Endothelial cell of umbilical vein (primary cell): ENCODE data around the gene IPO13. TPM values are rescaled to one million over a fixed set of nuclear protein-coding genes. Genes with fewer than 3 reads are reported as not detected.

Source experiments
- BruUV-seq: library from RNA; stranded (reverse); fragments of 400-500 nt; replicated peaks from 2 replicates; lab custom pipeline; 2021; lab: Mats Ljungman, UMichigan
- CTCF ChIA-PET: fragments of 300-600, 350-600 bp; sonication (Branson Sonifier 250); formaldehyde crosslinking; loops from one replicate; lab custom pipeline; 2021; ENCODE audit warnings: antibody characterized with exemption, inconsistent platforms; lab: Charles Lee
- POLR2A ChIA-PET: fragments of 300-600, 350-600 bp; sonication (Branson Sonifier 250); formaldehyde crosslinking; loops from one replicate; lab custom pipeline; 2021; ENCODE audit warnings: antibody characterized with exemption, inconsistent platforms; lab: Charles Lee
- DNase-seq: peaks from one replicate; pipeline ENCODE4 v3.0.0-alpha.2; 2011; ENCODE audit warnings: low read depth, low spot score
- FAIRE-seq: peaks from 2 replicates; lab custom pipeline; 2011; peaks lifted over from hg19 to GRCh38; lab: Jason Lieb, UNC
- H2AFZ ChIP-seq: 2 replicates; pipeline ENCODE4 v1.6.0; 2012; ENCODE audit warnings: low read depth, low read length, control low read depth, inconsistent platforms
- H3K27ac ChIP-seq: 2 replicates; pipeline ENCODE4 v1.5.1; 2011; ENCODE audit warnings: low read depth, mild to moderate bottlenecking, control low read depth, low read length, moderate library complexity; ENCODE audit not compliant: insufficient read depth
- H3K27me3 ChIP-seq, 2 experiments: 2 replicates each; pipeline versions ENCODE4 v1.6.0 to v1.6.1; 2011; ENCODE audit warnings: low read length in 2 of 2, mixed read lengths in 1 of 2; ENCODE audit not compliant: control insufficient read depth in 2 of 2, insufficient read depth in 2 of 2
- H3K36me3 ChIP-seq, 2 experiments: 2 replicates in 1 of 2; 3 replicates in 1 of 2; pipeline ENCODE4 v1.5.1; 2011; ENCODE audit warnings: low read length in 2 of 2, mild to moderate bottlenecking in 1 of 2, moderate library complexity in 1 of 2; ENCODE audit not compliant: control insufficient read depth in 2 of 2, insufficient read depth in 2 of 2; ENCODE audit errors: extremely low read depth in 1 of 2
- H3K4me1 ChIP-seq: 3 replicates; pipeline ENCODE4 v1.5.1; 2011; ENCODE audit warnings: mild to moderate bottlenecking, low read length; ENCODE audit not compliant: control insufficient read depth, insufficient read depth; ENCODE audit errors: extremely low read depth
- H3K4me2 ChIP-seq: 2 replicates; pipeline ENCODE4 v1.6.1; 2011; ENCODE audit warnings: low read length, control low read depth, mixed read lengths; ENCODE audit not compliant: insufficient read depth
- H3K4me3 ChIP-seq, 3 experiments: fragments of 200-600 bp in 1 of 3; sonication (generic), shearing (Covaris generic) in 1 of 3; replicated peaks in 1 of 3; 2 replicates each; pipeline ENCODE4 v1.5.1; 2011 to 2016; ENCODE audit warnings: control low read depth in 3 of 3, low read length in 3 of 3, mild to moderate bottlenecking in 2 of 3, inconsistent platforms in 1 of 3, low read depth in 1 of 3, moderate library complexity in 1 of 3; ENCODE audit not compliant: insufficient read depth in 1 of 3
- H3K79me2 ChIP-seq: 2 replicates; pipeline ENCODE4 v1.6.0; 2012; ENCODE audit warnings: low read length, inconsistent platforms; ENCODE audit not compliant: control insufficient read depth, insufficient read depth
- H3K9ac ChIP-seq: replicated peaks from 2 replicates; pipeline ENCODE3; 2011; ENCODE audit warnings: low read length, control low read depth; ENCODE audit not compliant: insufficient read depth; ENCODE audit errors: extremely low read depth
- H3K9me1 ChIP-seq: replicated peaks from 3 replicates; pipeline ENCODE4 v1.6.0; 2011; ENCODE audit warnings: mild to moderate bottlenecking, low read length; ENCODE audit not compliant: control insufficient read depth, insufficient read depth; ENCODE audit errors: extremely low read depth
- H3K9me3 ChIP-seq: replicated peaks from 2 replicates; pipeline ENCODE4 v1.5.1; 2012; ENCODE audit warnings: low read length, inconsistent platforms; ENCODE audit not compliant: control insufficient read depth, insufficient read depth
- H4K20me1 ChIP-seq: replicated peaks from 2 replicates; pipeline ENCODE3; 2011; ENCODE audit warnings: mild to moderate bottlenecking, low read length; ENCODE audit not compliant: control insufficient read depth, insufficient read depth; ENCODE audit errors: extremely low read depth
- CTCF ChIP-seq, 2 donors: IDR thresholded peaks; 1 replicate in 1 of 2; 2 replicates in 1 of 2; pipeline ENCODE4 v1.5.1; 2011; ENCODE audit warnings: low read length in 2 of 2, mild to moderate bottlenecking in 2 of 2, moderate library complexity in 2 of 2, control low read depth in 1 of 2, inconsistent platforms in 1 of 2, low read depth in 1 of 2; ENCODE audit not compliant: insufficient read depth in 1 of 2; ENCODE audit errors: extremely low read depth in 1 of 2
- EZH2 ChIP-seq: IDR thresholded peaks from 2 replicates; pipeline ENCODE4 v1.6.1; 2012; ENCODE audit warnings: borderline replicate concordance, low read depth, mild to moderate bottlenecking, moderate library complexity, low read length, inconsistent platforms; ENCODE audit not compliant: severe bottlenecking
- FOS ChIP-seq: IDR thresholded peaks from 2 replicates; pipeline ENCODE4 v1.6.1; 2011; ENCODE audit warnings: mild to moderate bottlenecking, low read length, moderate library complexity, borderline replicate concordance; ENCODE audit not compliant: insufficient read depth
- GATA2 ChIP-seq: IDR thresholded peaks from 2 replicates; pipeline ENCODE4 v1.7.0; 2011; ENCODE audit warnings: low read depth, mild to moderate bottlenecking, moderate library complexity, mixed read lengths, low read length; ENCODE audit not compliant: insufficient read length, insufficient read depth
- JUN ChIP-seq: IDR thresholded peaks from 2 replicates; pipeline ENCODE4 v1.6.1; 2011; ENCODE audit warnings: borderline replicate concordance, low read depth; ENCODE audit not compliant: insufficient read length, insufficient read depth
- MAX ChIP-seq: IDR thresholded peaks from 2 replicates; pipeline ENCODE4 v1.6.1; 2011; ENCODE audit not compliant: insufficient read depth, insufficient read length
- MYC ChIP-seq: IDR thresholded peaks from one replicate; pipeline ENCODE4 v1.6.1; 2011; ENCODE audit warnings: mild to moderate bottlenecking, low read depth, low read length
- POLR2A ChIP-seq: IDR thresholded peaks from 2 replicates; pipeline ENCODE4 v1.6.1; 2012; ENCODE audit warnings: low read depth, mild to moderate bottlenecking, control low read depth, low read length
- POLR2AphosphoS5 ChIP-seq: IDR thresholded peaks from 2 replicates; pipeline ENCODE4 v1.6.1; 2012; ENCODE audit warnings: low read depth, mild to moderate bottlenecking, control low read depth, low read length, moderate library complexity; ENCODE audit not compliant: insufficient read depth
- dilution Hi-C: fragments of 300-500 bp; cut with MboI; formaldehyde crosslinking; loops from one replicate; pipeline ENCODE4 v1.15.0; 2019; ENCODE audit warnings: low sequenced_read_pairs; ENCODE audit not compliant: extremely low pct_ligation_motif_present
- intact Hi-C: fragments of 100-400 bp; cut with micrococcal nuclease; formaldehyde crosslinking; loops from one replicate; pipeline ENCODE4 v1.10.0; 2022
- polyA plus RNA-seq, 4 experiments: library from polyadenylated mRNA; depleted of rRNA in 3 of 4; stranded (reverse) in 3 of 4; unstranded in 1 of 4; fragments of >200 nt; gene quantifications; 2 replicates each; pipeline versions ENCODE4 v1.2.1 to v1.2.3, GENCODE V29; 2011 to 2012; ENCODE audit warnings: missing spikeins in 1 of 4
- total RNA-seq: library from RNA; stranded (reverse); gene quantifications from 2 replicates; pipeline ENCODE4 v1.2.3, GENCODE V29; 2021

IPO13 gene
- total and polyA plus RNA-seq, 2 donors (not counting 3 experiments of a cell fraction or from before 2014, with no cell fraction given), result 28.9 to 29.3 TPM

GRCh38 chr1:43961692-43962091, 14.9 kb downstream of the IPO13 start:
- Histone ChIP-seq H3K4me3 (no peak overlapping the region), H3K9ac (no peak overlapping the region), H3K4me2 (no peak overlapping the region), H3K27me3 (no peaks in the 10 kb centered on the region), H2AFZ (no peak overlapping the region), H4K20me1 (no peaks in the 10 kb centered on the region), H3K9me1 (no peaks in the 10 kb centered on the region), H3K4me1 (no peaks in the 10 kb centered on the region), H3K9me3 (no peaks in the 10 kb centered on the region), H3K79me2 (no peaks in the 10 kb centered on the region), H3K36me3 (peaks cover 5 to 34% of the 10 kb centered on the region in 2 experiments), H3K27ac (no peak overlapping the region)
- intact Hi-C loops (no loop called here), dilution Hi-C loops (no loop called here)
- POLR2A ChIA-PET, result no interaction called here
- no TSS peak for BruUV-seq
- DNase-seq, result no peak
- CTCF ChIA-PET, result no interaction called here
- TF ChIP-seq JUN, result no peak
- no peak for TF ChIP-seq POLR2AphosphoS5
- no peak for TF ChIP-seq MYC
- no peak for TF ChIP-seq GATA2
- TF ChIP-seq EZH2, result no peak
- no peak for TF ChIP-seq POLR2A
- no peak for TF ChIP-seq FOS
- no peak for TF ChIP-seq MAX
- no peak for TF ChIP-seq CTCF (IDR thresholded peaks at IDR 0.05; ENCODE audit: extremely low read depth in 1 of 2, insufficient read depth in 1 of 2, low read depth in 1 of 2, low read length in 2 of 2)
- FAIRE-seq, result no peak
